Motor neuron (in vitro differentiated cells): Measurements from ENCODE around the gene ZNF536. TPM values are rescaled to one million over a fixed set of nuclear protein-coding genes. Genes with fewer than 3 reads are reported as not detected.

Experiments used
- ATAC-seq, 8 experiments: fragments of 200-7000 bp; cut with Tn5 transposase; replicated peaks in 6 of 8; 2 replicates each; pipeline ENCODE4 v1.8.0; 2021; ENCODE audit warnings: mild to moderate bottlenecking in 8 of 8, moderate library complexity in 8 of 8
- H3K27ac ChIP-seq, 2 donors: fragments of 250-450 bp; sonication (Bioruptor Pico); 2 replicates each; pipeline ENCODE4 v1.9.0; 2021; ENCODE audit warnings: antibody characterized with exemption in 2 of 2, mild to moderate bottlenecking in 2 of 2, moderate library complexity in 1 of 2
- H3K4me1 ChIP-seq, 2 donors: fragments of 250-450 bp; sonication (Bioruptor Pico); replicated peaks in 1 of 2; 2 replicates each; pipeline ENCODE4 v1.6.1; 2021; ENCODE audit warnings: antibody characterized with exemption in 2 of 2, mild to moderate bottlenecking in 2 of 2, moderate library complexity in 1 of 2
- H3K4me3 ChIP-seq, 5 donors: fragments of 250-450 bp; sonication (Bioruptor Pico); 2 replicates each; pipeline ENCODE4 v1.9.0; 2021; ENCODE audit warnings: antibody characterized with exemption in 5 of 5, mild to moderate bottlenecking in 5 of 5, moderate library complexity in 4 of 5
- WGBS, 10 experiments: fragments of 450-650 bp; shearing (Covaris generic); methylation state at CpG; one replicate each; pipeline ENCODE4 v1.0.0; 2022; 5-methylcytosine and 5-hydroxymethylcytosine counted together
- in situ Hi-C, 9 experiments: fragments of 400-800 bp; cut with MboI; loops; one replicate each; pipeline ENCODE4 v1.15.0; 2021; ENCODE audit warnings: low sequenced_read_pairs in 9 of 9, low pct_unique_long_range_greater_than_20kb in 2 of 9; ENCODE audit not compliant: unreplicated experiment in 9 of 9
- total RNA-seq, 8 experiments: library from RNA; unstranded; fragments of 300-600 nt; gene quantifications; 2 replicates each; pipeline versions ENCODE4 v1.2.3 to v1.2.4, GENCODE V29; 2022

Gene ZNF536
- total RNA-seq, 8 experiments from 2014 or later, result 10.0 to 37.2 (median 25.4) TPM

GRCh38 chr19:30360376-30361106, 11.6 kb upstream of the ZNF536 start:
- WGBS, 10 experiments, result 16 to 75% (median 44%) methylated on average over 1 to 14 of the region's 18 CpGs
- H3K4me3 ChIP-seq, result no peak overlapping the region
- in situ Hi-C loops, result loop anchor here in 1 of 9 experiments (25.0 kb wide), 1 partner anchor 123 kb away; no protein-coding TSS in a partner anchor
- ATAC-seq, result peak in 7 of 8 experiments; percentile 16 to 88 (median 81)
- no peak overlapping the region for H3K27ac ChIP-seq
- peaks cover 16 to 22% of the 10 kb centered on the region in 2 donors for H3K4me1 ChIP-seq

- in situ Hi-C loops, result loop anchor here in 1 of 9 experiments (25.0 kb wide), 1 partner anchor 124 kb away; no protein-coding TSS in a partner anchor
- 42 to 100% (median 72%) methylated on average over 1 to 4 of the region's 4 CpGs for WGBS, 10 experiments
- peak in 2 of 8 experiments; percentile 2 to 18 for ATAC-seq
- Histone ChIP-seq H3K4me1 (peaks cover 16 to 22% of the 10 kb centered on the region in 2 donors), H3K4me3 (no peak overlapping the region), H3K27ac (no peak overlapping the region)
These were observed 11.1 kb upstream of the ZNF536 start for GRCh38 chr19:30361107-30361447.

GRCh38 chr19:30361721-30362120, 10.5 kb upstream of the ZNF536 start:
- ATAC-seq, result no peak
- Histone ChIP-seq H3K4me1 (peaks cover 16 to 22% of the 10 kb centered on the region in 2 donors), H3K27ac (no peak overlapping the region), H3K4me3 (no peak overlapping the region)
- WGBS, 10 experiments, result 40 to 83% (median 80%) methylated on average over 1 to 6 of the region's 13 CpGs; no CpG with 5 or more reads in 5 of the 10 experiments
- in situ Hi-C loops, result loop anchor here in 1 of 9 experiments (25.0 kb wide), 1 partner anchor 124 kb away; no protein-coding TSS in a partner anchor

GRCh38 chr19:30362156-30362754, 9.9 kb upstream of the ZNF536 start:
- ATAC-seq, result peak in 1 of 8 experiments; percentile 24
- H3K4me1 ChIP-seq, result peaks cover 16 to 22% of the 10 kb centered on the region in 2 donors
- 38 to 100% (median 90%) methylated on average over 1 to 6 of the region's 6 CpGs; no CpG with 5 or more reads in 5 of the 10 experiments for WGBS, 10 experiments
- in situ Hi-C loops, result loop anchor here in 1 of 9 experiments (25.0 kb wide), 1 partner anchor 125 kb away; no protein-coding TSS in a partner anchor
- no peak overlapping the region for H3K4me3 ChIP-seq
- no peak overlapping the region for H3K27ac ChIP-seq

GRCh38 chr19:30363073-30363472, 9.1 kb upstream of the ZNF536 start:
- 73 to 100% (median 92%) methylated on average over 2 to 7 of the region's 11 CpGs; no CpG with 5 or more reads in 2 of the 10 experiments for WGBS, 10 experiments
- no peak overlapping the region for H3K27ac ChIP-seq
- peaks cover 16 to 22% of the 10 kb centered on the region in 2 donors for H3K4me1 ChIP-seq
- in situ Hi-C loops, result loop anchor here in 1 of 9 experiments (25.0 kb wide), 1 partner anchor 126 kb away; no protein-coding TSS in a partner anchor
- no peak overlapping the region for H3K4me3 ChIP-seq
- ATAC-seq, result no peak

GRCh38 chr19:30364866-30365800, 7.1 kb upstream of the ZNF536 start:
- no peak overlapping the region for H3K27ac ChIP-seq
- in situ Hi-C loops, result loop anchor here in 1 of 9 experiments (25.0 kb wide), 1 partner anchor 128 kb away; no protein-coding TSS in a partner anchor
- no peak overlapping the region for H3K4me3 ChIP-seq
- WGBS, 10 experiments, result 51 to 100% (median 88%) methylated on average over 1 to 7 of the region's 10 CpGs
- ATAC-seq, result peak in 1 of 8 experiments; percentile 32
- peaks cover 15 to 27% of the 10 kb centered on the region in 2 donors for H3K4me1 ChIP-seq

GRCh38 chr19:30366282-30366681, 5.9 kb upstream of the ZNF536 start:
- 0 to 43% (median 0%) methylated on average over 1 of the region's 1 CpG; no CpG with 5 or more reads in 2 of the 10 experiments for WGBS, 10 experiments
- Histone ChIP-seq H3K27ac (no peak overlapping the region), H3K4me1 (peaks cover 16 to 28% of the 10 kb centered on the region in 2 donors), H3K4me3 (no peak overlapping the region)
- no peak for ATAC-seq
- in situ Hi-C loops, result loop anchor here in 1 of 9 experiments (25.0 kb wide), 1 partner anchor 129 kb away; no protein-coding TSS in a partner anchor

- Histone ChIP-seq H3K27ac (no peak overlapping the region), H3K4me1 (peaks cover 22 to 28% of the 10 kb centered on the region in 2 donors), H3K4me3 (no peak overlapping the region)
- no peak for ATAC-seq
- 20 to 100% (median 72%) methylated on average over 1 to 5 of the region's 7 CpGs; no CpG with 5 or more reads in 4 of the 10 experiments for WGBS, 10 experiments
- in situ Hi-C loops, result loop anchor here in 1 of 9 experiments (25.0 kb wide), 1 partner anchor 130 kb away; no protein-coding TSS in a partner anchor
These were observed 5.2 kb upstream of the ZNF536 start for GRCh38 chr19:30367006-30367405.

GRCh38 chr19:30367421-30367820, 4.8 kb upstream of the ZNF536 start:
- ATAC-seq, result no peak
- 40 to 100% (median 100%) methylated on average over 1 to 2 of the region's 9 CpGs; no CpG with 5 or more reads in 5 of the 10 experiments for WGBS, 10 experiments
- no peak overlapping the region for H3K4me3 ChIP-seq
- H3K4me1 ChIP-seq, result peaks cover 26 to 31% of the 10 kb centered on the region in 2 donors
- H3K27ac ChIP-seq, result no peak overlapping the region
- in situ Hi-C loops, result loop anchor here in 1 of 9 experiments (25.0 kb wide), 1 partner anchor 130 kb away; no protein-coding TSS in a partner anchor

- ATAC-seq, result no peak
- peaks cover 41 to 54% of the 10 kb centered on the region in 2 donors for H3K4me1 ChIP-seq
These were observed 2.4 kb upstream of the ZNF536 start for GRCh38 chr19:30369833-30370232.

GRCh38 chr19:30371161-30371836, 885 bp upstream of the ZNF536 start:
- in situ Hi-C loops, result loop anchor here in 1 of 9 experiments (25.0 kb wide), 1 partner anchor 134 kb away; no protein-coding TSS in a partner anchor
- Histone ChIP-seq H3K27ac (peak overlapping the region; percentile 9 to 63), H3K4me3 (no peak overlapping the region), H3K4me1 (peaks cover 41 to 54% of the 10 kb centered on the region in 2 donors)
- WGBS, 10 experiments, result 30 to 76% (median 65%) methylated on average over 2 to 6 of the region's 6 CpGs
- ATAC-seq, result peak in 6 of 8 experiments; percentile 20 to 69 (median 48)

More at GRCh38 chr19:30369833-30370232, 2.4 kb upstream of the ZNF536 start:
- Histone ChIP-seq H3K4me3 (no peak overlapping the region), H3K27ac (no peak overlapping the region)
- 80 to 100% (median 89%) methylated on average over 1 to 6 of the region's 6 CpGs; no CpG with 5 or more reads in 1 of the 10 experiments for WGBS, 10 experiments
- in situ Hi-C loops, result loop anchor here in 1 of 9 experiments (25.0 kb wide), 1 partner anchor 133 kb away; no protein-coding TSS in a partner anchor
